HG02970 (cell line): ENCODE data around the gene MYO1D.
A peak's percentile ranks its signal among the peaks of the same experiment; 100 is the strongest.
"Not testable (repeated sequence)": the region's sequence is repeated elsewhere in the genome, so short reads cannot be mapped to it uniquely, and the experiment has no call there.

ENCODE experiments used
- ATAC-seq: cut with Tn5 transposase; IDR thresholded peaks from one replicate; pipeline ENCODE4 v1.9.1; 2021; ENCODE audit warnings: mild to moderate bottlenecking, moderate library complexity, moderate number of reproducible peaks; ENCODE audit not compliant: unreplicated experiment, low FRiP score

The MYO1D gene

DNA sequence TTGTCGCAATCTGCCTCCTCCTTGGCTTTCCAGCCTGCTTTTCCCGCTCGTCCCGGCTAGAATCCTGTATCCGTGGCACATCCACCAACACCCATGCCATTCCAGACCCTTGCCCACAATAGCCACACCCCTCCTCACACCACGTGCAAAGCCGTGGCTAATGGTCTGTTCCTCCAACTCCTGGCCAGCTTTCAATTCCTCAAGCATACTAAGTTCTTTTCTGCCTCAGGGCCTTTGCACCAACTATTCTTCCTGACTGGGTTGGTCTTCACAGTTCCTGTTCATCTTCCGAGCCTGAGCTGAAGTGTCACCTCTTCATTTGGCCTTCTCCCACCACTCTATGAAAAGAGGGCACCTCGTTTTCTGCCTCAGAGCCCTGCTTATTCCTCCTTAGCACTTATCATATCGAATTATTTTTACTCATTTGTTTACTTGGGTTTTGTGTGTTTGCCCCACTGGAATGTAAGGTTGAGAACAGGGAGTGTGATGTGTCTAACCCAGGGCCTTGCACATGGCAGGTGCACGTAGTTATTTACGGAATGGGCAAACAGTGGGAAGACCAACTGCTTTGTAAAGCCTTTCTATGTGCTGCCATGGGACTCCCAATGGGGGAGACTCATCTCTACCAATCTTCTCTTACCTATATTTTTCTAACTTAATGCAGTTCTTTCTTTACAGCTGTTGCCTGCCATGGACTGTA, 321.2 kb downstream of the MYO1D start:
- ATAC-seq = no peak

DNA sequence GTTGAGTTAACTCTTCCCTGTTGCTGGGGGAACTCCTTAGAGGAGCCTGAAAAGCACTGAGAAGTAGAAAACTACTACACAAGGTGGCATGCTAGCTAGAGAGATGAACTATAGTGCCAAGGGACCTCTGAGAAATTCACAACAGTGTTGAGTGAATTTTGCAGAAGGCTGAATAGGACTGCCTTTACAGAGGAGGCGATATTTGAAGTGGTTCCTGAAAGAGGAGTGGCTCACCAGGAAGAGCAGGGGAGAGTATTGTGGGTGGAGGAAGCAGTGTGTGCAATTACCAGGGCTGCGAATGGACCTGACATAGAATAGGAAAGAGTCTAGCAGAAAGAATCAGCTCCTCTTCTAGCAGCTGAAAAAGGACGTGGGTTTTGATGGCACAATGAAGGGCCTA, 323.8 kb downstream of the MYO1D start:
- ATAC-seq = no peak

DNA sequence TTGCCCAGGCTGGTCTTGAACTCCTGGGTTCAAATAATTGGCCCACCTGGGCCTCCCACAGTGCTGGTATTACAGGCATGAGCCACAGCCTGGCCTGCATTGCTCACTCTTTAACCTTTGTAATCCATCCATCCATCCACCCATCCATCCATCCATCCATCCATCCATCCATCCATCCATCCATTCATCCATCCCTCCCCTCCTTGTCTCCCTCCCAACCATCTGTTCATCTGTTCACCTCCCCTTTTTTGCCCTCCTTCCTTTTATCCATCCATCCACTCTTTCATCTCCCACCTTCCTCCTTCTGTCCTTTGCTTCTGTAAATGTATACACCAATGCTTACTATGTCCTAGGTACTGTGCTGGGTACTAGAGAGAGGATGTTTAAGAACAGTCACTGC, 324.6 kb downstream of the MYO1D start:
- no peak for ATAC-seq

DNA sequence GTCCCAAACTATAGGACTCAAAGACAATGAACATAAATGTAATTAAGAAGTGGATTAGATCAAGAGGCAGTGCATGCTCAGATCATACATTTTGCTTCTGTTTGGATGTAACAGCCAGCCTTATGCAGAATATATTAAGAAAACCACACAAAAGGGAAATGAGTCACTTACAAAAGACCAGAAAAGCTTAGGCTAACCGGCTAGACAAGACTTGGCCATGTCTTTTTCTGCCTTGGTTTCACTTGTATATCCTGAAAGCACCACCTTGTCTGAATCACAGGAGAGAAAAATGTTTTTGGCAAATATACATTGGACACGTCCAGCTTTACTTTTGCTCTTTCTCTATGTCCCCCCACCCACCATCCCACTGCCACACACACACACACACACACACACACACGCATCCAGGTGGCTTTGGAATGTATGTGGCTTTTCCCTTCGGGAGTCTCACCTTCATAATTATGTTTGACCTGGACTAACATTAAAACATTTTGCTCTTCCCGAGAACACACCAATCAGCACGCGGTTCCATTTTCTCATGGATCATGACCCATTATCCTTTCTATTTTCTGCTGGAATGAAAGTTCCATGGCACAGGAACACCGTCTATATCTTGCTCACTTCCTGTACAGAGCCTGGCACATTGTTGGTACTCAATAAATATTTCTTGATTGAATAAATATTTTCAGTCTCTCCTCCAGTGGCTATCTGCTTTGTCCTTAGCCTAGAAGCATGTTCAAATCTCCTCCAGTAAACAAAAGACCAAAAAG, 325.6 kb downstream of the MYO1D start:
- no peak for ATAC-seq

DNA sequence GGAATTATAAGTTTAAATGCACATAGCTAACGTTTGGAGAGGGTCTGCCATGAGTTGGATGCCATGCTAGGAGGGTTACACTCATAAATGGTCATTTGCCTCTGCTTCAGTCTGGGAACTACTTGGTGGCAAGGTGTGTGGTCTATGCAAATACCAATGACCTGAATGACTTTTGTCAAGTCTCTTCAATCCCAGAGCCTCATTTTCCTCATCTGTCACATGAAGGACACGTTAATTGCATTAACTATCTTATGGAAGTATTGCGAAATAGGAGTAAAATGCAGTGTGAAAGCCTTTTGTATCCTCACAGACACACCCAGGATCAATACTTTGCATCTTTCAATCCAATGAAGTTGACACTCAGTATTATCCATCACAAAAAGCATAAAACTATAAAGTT, 327.4 kb downstream of the MYO1D start:
- ATAC-seq = no peak

DNA sequence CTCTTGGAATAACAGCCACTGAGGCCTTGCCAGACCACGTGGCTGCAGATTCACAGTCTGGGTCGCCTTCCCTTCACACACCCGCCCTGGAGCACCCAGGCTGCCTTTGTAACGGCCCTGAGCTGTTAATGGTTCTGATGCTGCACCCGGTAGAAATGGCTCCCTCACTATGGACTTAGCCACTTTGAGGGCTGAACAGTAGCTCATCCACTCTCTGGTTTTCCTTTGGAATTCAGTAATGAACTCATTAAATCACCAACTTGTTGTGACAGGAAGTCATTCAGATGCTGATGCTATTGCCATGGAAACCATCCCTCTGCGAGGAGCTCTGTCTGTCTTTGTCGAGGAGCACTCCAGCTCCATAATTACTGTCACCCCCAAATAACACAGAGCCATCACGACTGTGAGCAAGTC, 330.9 kb downstream of the MYO1D start:
- no peak for ATAC-seq

DNA sequence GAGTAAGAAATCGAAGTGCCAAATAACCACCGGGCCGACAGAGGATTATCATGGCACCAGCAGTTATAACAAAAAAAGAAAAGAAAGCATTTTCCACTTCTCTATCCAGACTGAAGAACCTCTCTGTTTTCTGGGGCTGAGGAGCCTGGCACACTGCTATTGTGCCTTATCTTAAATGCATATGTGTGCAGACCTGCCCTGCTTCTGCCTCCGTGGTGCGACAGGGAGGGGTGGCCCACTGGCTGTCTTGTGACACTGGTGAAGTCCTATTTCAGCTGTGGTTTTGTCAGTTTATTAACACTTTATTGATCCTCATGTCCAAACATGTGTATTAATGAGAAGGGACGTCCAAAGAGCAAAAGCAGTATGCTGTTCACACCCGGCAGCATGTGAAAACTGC, 334.7 kb downstream of the MYO1D start:
- ATAC-seq = no peak

DNA sequence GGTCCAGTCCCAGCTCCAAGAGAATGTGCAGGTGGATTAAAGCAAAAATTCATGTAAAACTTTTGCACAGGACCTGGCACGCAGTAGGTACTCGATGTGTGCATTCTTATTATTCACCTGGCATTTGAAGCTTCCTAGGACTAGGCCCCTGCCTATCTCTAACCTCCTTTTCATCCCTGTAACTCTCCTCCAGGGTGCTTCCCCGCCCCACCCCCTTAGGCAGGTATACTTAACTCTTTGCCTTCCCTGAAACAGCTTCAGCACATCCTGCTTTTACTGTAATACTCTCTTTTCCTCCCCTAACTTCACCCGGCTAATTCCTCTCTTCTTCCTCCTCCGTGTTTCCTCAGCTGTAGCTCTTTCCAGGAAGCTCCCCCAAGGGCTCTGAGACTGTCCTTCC, 335.3 kb downstream of the MYO1D start:
- ATAC-seq = no peak

DNA sequence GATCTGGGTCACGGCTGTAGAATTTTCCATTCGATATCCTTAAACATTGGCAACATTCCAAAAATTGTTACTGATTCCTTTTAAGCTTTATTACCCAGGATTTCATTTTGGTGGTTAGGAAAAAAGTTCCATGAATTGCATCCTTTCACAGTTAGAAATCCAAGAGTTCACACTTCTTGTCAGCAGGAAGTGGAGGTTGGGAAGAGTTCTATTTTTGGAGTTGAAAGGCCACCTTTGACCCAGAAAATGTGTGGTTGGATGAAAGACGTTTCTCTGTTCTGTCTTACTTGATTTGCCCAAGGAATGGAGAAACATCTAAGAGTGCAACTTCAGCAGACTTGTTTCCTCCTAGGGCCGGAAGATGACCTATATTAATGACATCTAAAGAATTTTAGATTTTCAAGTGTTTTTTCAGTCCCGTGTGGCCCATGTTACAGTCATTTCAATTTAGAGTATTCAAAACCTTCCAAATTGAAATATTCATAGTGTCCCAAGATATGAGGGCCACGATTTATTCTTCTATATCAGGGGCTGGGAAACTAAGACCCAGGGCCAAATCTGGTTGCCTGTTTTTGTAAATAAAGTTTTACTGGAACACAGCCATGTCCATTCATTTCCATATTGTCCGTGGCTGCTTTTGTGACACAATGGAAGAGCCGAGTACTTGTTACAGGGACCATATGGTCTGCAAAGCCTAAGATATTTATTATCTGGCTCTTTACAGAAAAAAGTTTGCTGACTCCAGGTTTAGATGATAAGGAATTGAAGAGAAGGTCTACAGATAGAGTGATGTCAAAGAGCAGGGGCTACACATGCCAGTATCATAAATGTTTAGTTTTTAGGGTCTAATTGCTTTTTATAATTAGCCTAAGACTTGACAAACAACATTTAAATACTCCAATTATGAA, 339.9 kb downstream of the MYO1D start:
- ATAC-seq = no peak

DNA sequence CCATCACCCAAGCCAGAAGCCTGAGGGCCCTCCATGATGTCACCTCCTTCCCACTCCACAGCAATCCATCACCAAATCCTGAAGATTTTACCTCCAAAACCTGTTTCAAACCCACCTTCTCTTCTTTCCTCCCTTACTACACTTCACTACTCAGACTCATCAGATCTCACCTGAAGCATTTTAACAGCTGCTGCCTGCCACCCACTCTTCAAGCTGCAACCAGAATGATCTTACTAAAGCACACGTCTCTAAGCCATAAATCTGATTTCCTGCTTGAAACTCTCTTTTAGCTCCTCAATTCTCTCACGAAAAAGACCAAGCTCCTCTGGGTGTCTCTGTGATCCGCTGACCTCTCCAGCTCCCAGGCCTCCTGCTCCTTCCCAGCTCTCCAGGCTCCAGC, 343.6 kb downstream of the MYO1D start:
- ATAC-seq = no peak

DNA sequence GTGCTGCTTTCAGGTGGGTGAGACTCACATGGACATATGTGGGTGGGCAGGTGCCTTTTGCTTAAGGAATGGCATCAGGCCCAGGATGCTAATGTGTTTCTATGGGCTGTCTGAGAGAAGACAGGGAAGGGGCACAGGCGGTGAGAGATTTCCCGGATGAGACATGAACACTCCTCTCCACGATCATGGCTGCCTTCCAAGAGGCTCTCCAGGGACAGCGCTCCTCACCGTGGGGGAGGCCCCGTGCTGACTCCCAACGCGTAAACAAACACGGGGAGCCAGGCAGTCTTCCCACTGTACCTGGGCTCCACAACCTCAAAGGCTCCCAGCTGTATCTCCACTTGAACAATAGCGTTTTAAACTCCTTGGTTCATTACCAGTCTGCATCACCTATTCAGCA, 347.3 kb downstream of the MYO1D start:
- ATAC-seq = no peak

DNA sequence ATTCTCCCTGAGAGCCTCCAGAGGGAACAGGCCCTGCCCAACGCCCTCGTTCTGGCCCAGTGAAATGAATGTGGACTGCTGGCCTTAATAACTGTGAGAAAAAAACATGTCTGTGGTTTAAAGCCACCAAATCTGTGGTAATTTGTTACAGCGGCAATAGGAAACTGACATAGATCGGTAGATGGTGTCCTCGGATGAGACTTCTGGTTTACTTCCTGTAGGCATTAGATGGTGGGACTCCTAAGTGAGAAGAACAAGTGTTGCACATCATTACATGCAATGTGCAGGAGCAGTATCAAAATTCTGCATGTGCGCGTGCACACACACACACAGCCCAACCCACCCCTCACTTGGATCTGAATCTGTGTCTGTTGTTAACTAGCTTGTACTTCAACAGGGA, 348.1 kb downstream of the MYO1D start:
- ATAC-seq = no peak

DNA sequence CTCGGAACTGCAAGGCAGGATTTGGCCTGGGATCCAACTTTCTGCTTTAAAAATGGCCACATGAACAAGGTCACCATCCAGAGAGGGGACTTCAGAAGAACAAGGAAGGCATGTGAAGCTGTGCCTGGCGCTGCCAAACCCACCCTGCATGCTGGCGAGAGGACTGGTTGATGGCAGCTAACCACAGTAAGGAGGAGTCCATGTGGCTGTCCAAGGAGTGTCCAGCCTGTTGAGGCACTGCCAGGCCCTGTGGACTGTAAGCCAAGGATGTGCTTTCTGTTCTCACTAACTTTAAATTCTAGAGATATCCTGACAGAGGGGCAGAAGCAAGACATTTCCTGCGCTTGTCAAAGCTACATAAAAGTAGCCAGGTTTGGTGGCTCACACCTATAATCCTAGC, 349.8 kb downstream of the MYO1D start:
- ATAC-seq = no peak

DNA sequence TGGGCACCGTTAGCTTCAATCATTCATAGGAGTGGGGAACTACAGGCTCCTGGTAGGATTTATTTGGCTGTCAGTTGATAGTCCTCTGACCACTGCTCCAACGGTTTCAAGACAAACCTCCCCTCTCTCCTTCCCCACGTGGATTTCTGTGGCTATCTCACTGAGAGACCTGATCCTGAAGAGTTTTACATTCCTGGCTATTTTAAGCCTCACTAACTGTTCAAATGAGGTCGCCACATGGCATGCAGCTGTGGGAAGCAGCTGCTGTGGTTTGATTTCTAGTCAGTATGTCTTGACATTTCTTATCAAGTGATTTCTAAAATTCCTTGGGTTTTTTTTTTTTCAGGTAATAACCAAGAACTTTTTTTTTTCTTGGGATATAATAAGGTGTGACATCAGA, 351.8 kb downstream of the MYO1D start:
- no peak for ATAC-seq

DNA sequence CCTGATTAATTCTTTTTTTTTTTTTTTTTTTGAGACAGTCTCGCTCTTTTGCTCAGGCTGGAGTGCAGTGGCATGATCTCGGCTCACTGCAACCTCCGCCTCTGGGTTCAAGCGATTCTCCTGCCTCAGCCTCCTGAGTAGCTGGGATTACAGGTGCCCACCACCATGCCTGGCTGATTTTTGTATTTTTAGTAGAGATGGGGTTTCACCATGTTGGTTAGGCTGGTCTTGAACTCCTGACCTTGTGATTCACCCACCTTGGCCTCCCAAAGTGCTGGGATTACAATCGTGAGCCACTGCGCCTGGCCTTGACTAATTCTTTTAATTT, 352.4 kb downstream of the MYO1D start:
- not testable (repeated sequence) for ATAC-seq

DNA sequence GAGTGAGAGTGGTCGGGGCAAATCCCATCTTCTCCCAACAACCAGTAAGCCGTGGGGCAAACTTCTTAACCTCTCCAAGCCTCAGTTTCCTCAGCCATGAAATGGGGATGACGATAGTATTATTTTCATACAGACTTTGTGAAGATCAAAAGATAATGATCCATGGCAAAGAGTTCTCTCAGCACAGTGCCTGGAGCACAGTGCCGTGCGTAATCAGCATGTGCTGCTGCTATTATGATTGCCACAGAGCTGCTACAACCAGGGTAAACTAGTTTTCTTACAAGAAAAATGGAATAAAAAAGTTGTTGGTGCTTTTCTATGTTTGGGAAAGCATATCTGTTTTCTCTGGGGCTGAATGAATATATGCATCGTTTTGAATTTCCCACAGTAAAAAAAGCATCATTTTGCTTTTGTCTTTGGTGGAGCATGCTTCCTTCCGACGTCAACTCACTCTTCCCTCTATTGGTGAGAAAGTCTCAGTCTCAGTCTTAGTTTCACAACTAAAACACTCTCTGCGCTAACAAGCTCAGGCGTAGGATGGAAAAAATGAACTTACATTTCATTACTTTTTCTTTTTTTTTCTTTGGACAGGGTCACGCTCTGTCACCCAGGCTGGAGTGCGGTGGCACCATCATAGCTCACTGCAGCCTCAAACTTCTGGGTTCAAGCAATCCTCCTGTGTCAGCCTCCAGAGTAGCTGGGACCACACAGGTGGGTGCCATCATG, 352.9 kb downstream of the MYO1D start:
- peak; percentile 44 for ATAC-seq

DNA sequence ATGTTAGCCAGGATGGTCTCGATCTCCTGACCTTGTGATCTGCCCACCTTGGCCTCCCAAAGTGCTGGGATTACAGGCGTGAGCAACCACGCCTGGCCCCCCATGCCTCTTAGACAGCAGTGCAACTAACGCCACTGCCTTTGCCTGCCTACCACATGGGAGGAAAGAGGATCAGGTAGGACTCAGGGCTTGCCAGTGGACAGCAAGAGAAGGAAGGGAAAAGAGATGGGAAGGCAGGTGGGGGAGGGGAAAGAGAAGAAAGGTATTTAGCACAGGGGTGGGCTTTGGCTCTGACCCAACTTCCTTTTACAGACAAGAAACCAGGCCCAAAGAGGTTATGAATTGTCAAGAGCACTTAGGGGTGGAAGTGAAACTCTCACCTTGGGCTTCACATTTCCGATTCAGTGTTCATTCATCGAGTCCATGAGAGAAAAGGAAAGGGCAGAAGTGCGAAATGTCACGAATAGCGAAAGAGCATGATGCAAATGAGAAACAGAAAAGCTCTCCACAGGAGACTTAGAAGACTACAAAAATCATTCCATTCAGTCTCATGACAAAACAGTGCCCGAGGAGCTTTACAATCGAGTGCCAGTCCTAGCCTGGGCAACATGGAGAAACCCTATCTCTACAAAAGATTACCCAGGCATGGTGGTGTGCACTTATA, 353.8 kb downstream of the MYO1D start:
- peak; percentile 44 for ATAC-seq

DNA sequence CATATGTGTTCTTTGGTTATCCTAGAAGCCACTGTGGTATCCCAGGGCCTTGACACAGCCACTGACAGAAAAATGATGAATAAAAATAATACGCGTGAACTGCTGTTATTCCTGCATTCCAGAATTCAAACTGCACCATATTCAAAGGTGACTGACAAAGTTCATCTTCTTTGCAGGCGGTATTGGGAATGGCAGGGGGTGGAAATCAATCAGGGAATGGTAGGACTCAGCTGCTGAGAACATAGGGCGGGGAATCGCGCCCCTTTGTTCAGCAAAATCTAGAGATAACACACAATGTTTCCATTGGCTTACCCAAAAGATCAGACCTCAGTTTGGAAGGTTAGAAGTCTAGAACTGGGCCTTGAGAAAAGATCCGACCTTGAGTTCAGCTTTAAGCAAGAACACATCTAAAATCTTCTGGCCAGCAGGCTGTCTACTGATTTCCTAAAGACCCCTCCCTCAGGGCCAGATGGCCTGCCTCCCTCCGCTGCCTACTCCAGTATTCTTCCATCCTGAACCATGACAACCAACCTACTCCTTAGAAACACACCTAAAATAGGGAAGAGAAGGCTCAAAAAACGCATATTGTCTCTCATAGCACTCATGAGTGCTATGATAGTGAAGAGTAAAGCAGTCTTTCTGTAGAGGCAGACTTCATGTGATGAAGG, 356.1 kb downstream of the MYO1D start:
- ATAC-seq = no peak

DNA sequence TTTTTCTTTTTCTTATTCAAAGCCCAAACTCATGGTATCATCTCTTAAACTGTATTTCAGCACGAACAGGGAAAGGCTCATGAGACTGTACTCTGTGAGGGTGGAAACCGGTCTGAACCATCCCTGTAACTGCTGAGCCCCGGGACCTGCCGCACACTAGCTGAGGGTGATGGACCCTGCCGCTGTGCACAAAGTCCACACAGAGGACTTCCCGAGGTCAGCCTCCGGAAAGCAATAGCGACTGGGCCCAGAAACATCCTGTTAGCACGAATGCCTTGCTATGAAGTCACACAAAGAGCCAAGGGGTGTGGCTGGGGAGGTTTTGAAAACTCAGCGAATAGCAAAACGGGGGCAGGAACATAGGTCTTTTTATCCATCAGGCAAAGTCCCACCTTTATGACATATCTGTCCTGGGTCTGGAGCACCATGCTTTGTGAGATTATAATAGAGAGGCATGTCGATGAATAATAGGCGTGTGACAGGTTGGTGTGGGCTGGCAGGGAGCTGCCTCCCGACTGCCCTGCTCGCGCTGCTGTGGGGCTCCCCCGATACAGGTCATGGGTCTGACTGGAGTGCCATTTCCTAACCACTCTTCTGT, 356.7 kb downstream of the MYO1D start:
- ATAC-seq = no peak
